A673 (cell line): Measurements from ENCODE around the gene CRLF2. TPM values are rescaled to one million over a fixed set of nuclear protein-coding genes. Genes with fewer than 3 reads are reported as not detected.
"Not testable (repeated sequence)": the region's sequence is repeated elsewhere in the genome, so short reads cannot be mapped to it uniquely, and the experiment has no call there.

ENCODE experiments used
- BruUV-seq: library from RNA; stranded (reverse); fragments of 400-500 nt; replicated peaks from 2 replicates; lab custom pipeline; 2021; lab: Mats Ljungman, UMichigan
- CTCF ChIA-PET: fragments of 300-600 bp; sonication (Branson Sonifier 250); formaldehyde crosslinking; loops from one replicate; lab custom pipeline; 2022; ENCODE audit warnings: antibody characterized with exemption; lab: Charles Lee
- POLR2A ChIA-PET: fragments of 300-600 bp; sonication (Branson Sonifier 250); formaldehyde crosslinking; loops from one replicate; lab custom pipeline; 2022; ENCODE audit warnings: antibody characterized with exemption; ENCODE audit not compliant: low non-redundant PET; lab: Charles Lee
- DNase-seq: peaks from one replicate; pipeline ENCODE4 v3.0.0-alpha.2; 2015; ENCODE audit warnings: low spot score
- H3K27ac ChIP-seq: fragments of 200-600 bp; sonication (generic); 2 replicates; pipeline ENCODE4 v1.5.1; 2016; ENCODE audit warnings: mixed run types, low read depth, mild to moderate bottlenecking, mixed read lengths, antibody characterized with exemption, low read length; ENCODE audit not compliant: poor library complexity, severe bottlenecking
- H3K27me3 ChIP-seq: fragments of 200-600 bp; sonication (generic); replicated peaks from 2 replicates; pipeline ENCODE4 v1.6.1; 2017; ENCODE audit warnings: mixed run types, low read depth, mild to moderate bottlenecking, mixed read lengths, antibody characterized with exemption, low read length; ENCODE audit not compliant: insufficient read depth, poor library complexity
- H3K36me3 ChIP-seq: fragments of 200-600 bp; sonication (generic); 2 replicates; pipeline ENCODE4 v1.6.1; 2016; ENCODE audit warnings: mixed run types, mild to moderate bottlenecking, mixed read lengths, antibody characterized with exemption, low read length; ENCODE audit not compliant: insufficient read depth, poor library complexity, severe bottlenecking
- H3K4me1 ChIP-seq: fragments of 200-600 bp; sonication (generic); 2 replicates; pipeline ENCODE4 v1.6.1; 2017; ENCODE audit warnings: mixed run types, mild to moderate bottlenecking, mixed read lengths, antibody characterized with exemption, low read length; ENCODE audit not compliant: insufficient read depth, poor library complexity, severe bottlenecking
- H3K4me3 ChIP-seq: fragments of 200-600 bp; sonication (generic); 2 replicates; pipeline ENCODE4 v1.5.1; 2016; ENCODE audit warnings: low read depth, mixed run types, mild to moderate bottlenecking, mixed read lengths, low read length; ENCODE audit not compliant: poor library complexity, severe bottlenecking
- H3K9me3 ChIP-seq: fragments of 200-600 bp; sonication (generic); 2 replicates; pipeline ENCODE4 v1.6.1; 2016; ENCODE audit warnings: mixed run types, low read depth, mild to moderate bottlenecking, mixed read lengths, antibody characterized with exemption, low read length; ENCODE audit not compliant: poor library complexity, severe bottlenecking
- EZH2 ChIP-seq: fragments of 200-600 bp; sonication (generic); IDR thresholded peaks from 2 replicates; pipeline ENCODE4 v1.6.1; 2017; ENCODE audit warnings: borderline replicate concordance, low read depth, mild to moderate bottlenecking, mixed read lengths, antibody characterized with exemption, low read length; ENCODE audit not compliant: poor library complexity, severe bottlenecking
- intact Hi-C: fragments of 100-400 bp; cut with micrococcal nuclease; formaldehyde crosslinking; loops from one replicate; pipeline ENCODE4 v1.10.0; 2022; ENCODE audit not compliant: unreplicated experiment
- total RNA-seq: library from RNA; stranded (reverse); gene quantifications from 2 replicates; pipeline ENCODE4 v1.2.3, GENCODE V29; 2021
- TF ChIP-seq, protein P1 (sequence below): fragments of 300-800, 200-600 bp; sonication (generic); conservative IDR thresholded peaks from 2 replicates; pipeline ENCODE4 v1.5.1; 2017; ENCODE audit warnings: low read depth, mild to moderate bottlenecking, antibody characterized with exemption, low read length, moderate library complexity, mixed read lengths

CRLF2 gene
- total RNA-seq, 1 experiment from 2014 or later, result not detected

DNA sequence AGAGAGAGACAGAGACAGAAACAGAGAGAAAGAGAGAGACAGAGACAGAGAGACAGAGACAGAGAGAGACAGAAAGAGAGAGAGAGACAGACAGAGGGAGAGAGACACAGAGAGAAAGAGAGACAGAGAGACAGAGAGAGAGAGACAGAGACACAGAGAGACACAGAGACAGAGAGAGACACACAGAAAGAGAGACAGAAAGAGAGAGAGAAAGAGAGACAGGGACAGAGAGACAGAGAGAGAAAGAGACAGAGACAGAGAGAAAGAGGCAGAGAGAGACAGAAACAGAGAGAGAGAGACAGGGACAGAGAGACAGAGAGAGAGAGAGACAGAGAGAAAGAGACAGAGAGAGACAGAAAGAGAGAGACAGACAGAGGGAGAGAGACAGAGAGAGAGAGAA is 52.9 kb downstream of the CRLF2 start:
- Histone ChIP-seq H3K27me3 (no peaks in the 10 kb centered on the region), H3K36me3 (no peaks in the 10 kb centered on the region), H3K4me1 (no peaks in the 10 kb centered on the region), H3K27ac (no peak overlapping the region), H3K9me3 (peaks cover 16% of the 10 kb centered on the region), H3K4me3 (no peak overlapping the region)
- no TSS peak for BruUV-seq
- ChIA-PET POLR2A (no interaction called here), CTCF (no interaction called here)
- intact Hi-C loops, result loop anchor here (10.0 kb wide), 1 partner anchor 735 kb away; no protein-coding TSS in a partner anchor
- TF ChIP-seq EZH2, result no peak
- TF ChIP-seq, protein P1, sequence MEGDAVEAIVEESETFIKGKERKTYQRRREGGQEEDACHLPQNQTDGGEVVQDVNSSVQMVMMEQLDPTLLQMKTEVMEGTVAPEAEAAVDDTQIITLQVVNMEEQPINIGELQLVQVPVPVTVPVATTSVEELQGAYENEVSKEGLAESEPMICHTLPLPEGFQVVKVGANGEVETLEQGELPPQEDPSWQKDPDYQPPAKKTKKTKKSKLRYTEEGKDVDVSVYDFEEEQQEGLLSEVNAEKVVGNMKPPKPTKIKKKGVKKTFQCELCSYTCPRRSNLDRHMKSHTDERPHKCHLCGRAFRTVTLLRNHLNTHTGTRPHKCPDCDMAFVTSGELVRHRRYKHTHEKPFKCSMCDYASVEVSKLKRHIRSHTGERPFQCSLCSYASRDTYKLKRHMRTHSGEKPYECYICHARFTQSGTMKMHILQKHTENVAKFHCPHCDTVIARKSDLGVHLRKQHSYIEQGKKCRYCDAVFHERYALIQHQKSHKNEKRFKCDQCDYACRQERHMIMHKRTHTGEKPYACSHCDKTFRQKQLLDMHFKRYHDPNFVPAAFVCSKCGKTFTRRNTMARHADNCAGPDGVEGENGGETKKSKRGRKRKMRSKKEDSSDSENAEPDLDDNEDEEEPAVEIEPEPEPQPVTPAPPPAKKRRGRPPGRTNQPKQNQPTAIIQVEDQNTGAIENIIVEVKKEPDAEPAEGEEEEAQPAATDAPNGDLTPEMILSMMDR, result no peak
- no peak for DNase-seq

DNA sequence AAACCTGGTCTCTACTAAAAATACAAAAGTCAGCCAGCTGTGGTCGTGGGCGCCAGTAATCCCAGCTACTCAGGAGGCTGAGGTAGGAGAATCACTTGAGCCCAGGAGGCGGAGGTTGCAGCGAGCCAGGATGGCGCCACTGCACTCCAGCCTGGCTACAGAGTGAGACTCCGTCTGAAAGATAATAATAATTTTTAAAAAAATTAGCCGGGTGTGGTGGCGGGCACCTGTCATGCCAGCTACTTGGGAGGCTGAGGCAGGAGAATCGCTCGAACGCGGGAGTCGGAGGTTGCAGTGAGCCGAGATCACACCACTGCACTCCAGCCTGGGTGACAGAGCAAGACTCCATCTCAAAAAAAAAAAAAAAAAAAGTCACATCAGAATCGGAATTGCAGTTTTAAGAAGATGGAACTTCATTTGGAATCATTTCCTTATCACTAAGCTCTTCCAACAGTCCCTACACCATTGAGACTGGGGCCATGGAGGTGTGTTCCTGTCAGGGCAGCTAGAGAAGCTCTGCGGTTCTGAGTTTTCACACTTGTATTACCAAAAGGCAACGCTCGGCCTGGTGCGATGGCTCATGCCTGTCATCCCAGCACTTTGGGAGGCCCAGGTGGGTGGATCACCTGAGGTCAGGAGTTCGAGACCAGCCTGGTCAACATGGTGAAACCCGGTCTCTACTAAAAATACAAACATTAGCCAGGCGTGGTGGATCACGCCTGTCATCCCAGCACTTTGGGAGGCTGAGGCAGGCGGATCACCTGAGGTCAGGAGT is 55.6 kb downstream of the CRLF2 start:
- H3K36me3 ChIP-seq, DNase-seq, POLR2A ChIA-PET, H3K4me3 ChIP-seq, BruUV-seq, H3K27me3 ChIP-seq, CTCF ChIA-PET, H3K27ac ChIP-seq, H3K4me1 ChIP-seq: not testable (repeated sequence)
- intact Hi-C loops, result loop anchor here (10.0 kb wide), 1 partner anchor 732 kb away; no protein-coding TSS in a partner anchor
- H3K9me3 ChIP-seq, result peaks cover 16% of the 10 kb centered on the region

DNA sequence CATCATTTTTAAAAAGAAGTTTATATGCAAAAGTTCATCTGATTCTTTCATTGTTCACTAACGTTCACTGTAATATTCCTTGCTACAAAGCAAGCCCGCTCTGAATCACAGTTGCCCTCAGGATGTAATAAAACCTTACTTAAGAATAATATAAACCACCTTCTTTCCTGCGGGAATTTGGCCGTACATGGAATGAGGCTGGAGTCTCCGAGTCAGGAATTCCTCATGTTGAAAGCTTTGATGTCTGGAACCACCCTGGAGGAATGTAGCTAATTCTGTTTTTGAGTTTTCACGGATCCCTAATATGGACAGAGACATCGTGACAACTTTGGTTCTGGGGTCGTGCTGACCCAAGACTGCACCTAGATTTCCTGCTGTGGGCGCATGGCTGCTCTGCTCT is 58.5 kb downstream of the CRLF2 start:
- Histone ChIP-seq H3K27ac (no peak overlapping the region), H3K27me3 (no peaks in the 10 kb centered on the region), H3K4me1 (no peaks in the 10 kb centered on the region), H3K36me3 (no peaks in the 10 kb centered on the region), H3K9me3 (no peaks in the 10 kb centered on the region), H3K4me3 (no peak overlapping the region)
- intact Hi-C loops, result loop anchor here (10.0 kb wide), 1 partner anchor 729 kb away; no protein-coding TSS in a partner anchor
- POLR2A ChIA-PET, result no interaction called here
- DNase-seq, result no peak
- no peak for TF ChIP-seq EZH2
- TF ChIP-seq, protein P1, result no peak
- BruUV-seq, result no TSS peak
- CTCF ChIA-PET, result no interaction called here
